ENCODE results near the gene IL1A.

Gene IL1A

GRCh38 chr2:112725545-112726457, 58.5 kb downstream of the IL1A start:
- no peak for DNase-seq

- DNase-seq, result peak; percentile 42
Observed at GRCh38 chr2:112724591-112725525, 59.4 kb downstream of the IL1A start.

GRCh38 chr2:112723995-112724394, 60.3 kb downstream of the IL1A start:
- DNase-seq, result no peak

Measured in inflammatory macrophage treated with lipopolysaccharide for 4 hours (primary cell).